GM12873 (cell line): ENCODE measurements around the gene MTG1.

Experiments used
- TF ChIP-seq, protein P1 (sequence below): IDR thresholded peaks from 2 replicates; pipeline ENCODE4 v1.5.1; 2012; ENCODE audit warnings: low read depth, mild to moderate bottlenecking, moderate library complexity, low read length, control low read depth; ENCODE audit not compliant: insufficient read depth; ENCODE audit errors: missing control alignments

MTG1 gene

DNA sequence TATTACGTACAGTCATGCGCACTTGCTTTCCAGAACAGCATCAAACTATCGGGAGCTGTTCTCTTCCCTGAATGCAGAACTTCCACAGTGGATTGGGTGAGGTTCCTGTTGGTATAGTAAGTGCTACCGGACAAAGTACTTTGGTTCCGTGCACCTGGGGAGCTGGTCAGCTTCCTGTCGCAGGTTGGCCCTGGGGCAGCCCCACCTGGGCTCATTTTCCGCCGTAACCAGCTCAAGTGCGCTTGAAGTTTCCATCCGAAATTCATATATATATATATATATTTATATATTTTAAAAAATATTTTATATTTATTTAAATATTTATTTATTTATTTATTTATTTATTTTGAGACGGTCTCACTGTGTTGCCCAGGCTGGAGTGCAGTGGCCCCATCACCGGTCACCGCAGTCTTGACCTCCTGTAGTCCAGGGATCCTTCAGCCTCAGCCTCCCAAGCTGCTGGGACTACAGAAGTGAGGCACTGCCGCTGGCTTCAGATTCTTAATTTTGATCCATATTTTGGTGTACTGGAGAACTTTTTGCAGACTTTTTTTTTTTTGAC, 66.3 kb downstream of the MTG1 start:
- TF ChIP-seq, protein P1, sequence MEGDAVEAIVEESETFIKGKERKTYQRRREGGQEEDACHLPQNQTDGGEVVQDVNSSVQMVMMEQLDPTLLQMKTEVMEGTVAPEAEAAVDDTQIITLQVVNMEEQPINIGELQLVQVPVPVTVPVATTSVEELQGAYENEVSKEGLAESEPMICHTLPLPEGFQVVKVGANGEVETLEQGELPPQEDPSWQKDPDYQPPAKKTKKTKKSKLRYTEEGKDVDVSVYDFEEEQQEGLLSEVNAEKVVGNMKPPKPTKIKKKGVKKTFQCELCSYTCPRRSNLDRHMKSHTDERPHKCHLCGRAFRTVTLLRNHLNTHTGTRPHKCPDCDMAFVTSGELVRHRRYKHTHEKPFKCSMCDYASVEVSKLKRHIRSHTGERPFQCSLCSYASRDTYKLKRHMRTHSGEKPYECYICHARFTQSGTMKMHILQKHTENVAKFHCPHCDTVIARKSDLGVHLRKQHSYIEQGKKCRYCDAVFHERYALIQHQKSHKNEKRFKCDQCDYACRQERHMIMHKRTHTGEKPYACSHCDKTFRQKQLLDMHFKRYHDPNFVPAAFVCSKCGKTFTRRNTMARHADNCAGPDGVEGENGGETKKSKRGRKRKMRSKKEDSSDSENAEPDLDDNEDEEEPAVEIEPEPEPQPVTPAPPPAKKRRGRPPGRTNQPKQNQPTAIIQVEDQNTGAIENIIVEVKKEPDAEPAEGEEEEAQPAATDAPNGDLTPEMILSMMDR = no peak

DNA sequence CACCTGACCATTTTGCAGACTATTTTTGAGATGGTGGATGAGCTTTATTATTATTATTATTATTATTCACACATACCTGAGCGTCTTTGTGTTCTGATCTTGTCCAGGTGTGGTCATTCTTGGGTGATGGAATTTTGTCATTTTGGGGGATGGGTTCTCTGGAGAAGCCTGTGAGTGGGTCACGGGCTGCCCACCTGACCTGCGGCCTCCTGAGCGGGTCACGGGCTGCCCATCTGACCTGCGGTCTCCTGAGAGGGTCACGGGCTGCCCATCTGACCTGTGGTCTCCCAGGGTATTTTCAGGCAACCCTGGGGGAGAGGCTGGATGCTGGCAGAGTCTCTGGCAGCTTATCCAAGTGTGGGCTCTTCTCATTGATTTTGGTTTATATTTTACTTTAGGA, 67.1 kb downstream of the MTG1 start:
- TF ChIP-seq, protein P1 = no peak

DNA sequence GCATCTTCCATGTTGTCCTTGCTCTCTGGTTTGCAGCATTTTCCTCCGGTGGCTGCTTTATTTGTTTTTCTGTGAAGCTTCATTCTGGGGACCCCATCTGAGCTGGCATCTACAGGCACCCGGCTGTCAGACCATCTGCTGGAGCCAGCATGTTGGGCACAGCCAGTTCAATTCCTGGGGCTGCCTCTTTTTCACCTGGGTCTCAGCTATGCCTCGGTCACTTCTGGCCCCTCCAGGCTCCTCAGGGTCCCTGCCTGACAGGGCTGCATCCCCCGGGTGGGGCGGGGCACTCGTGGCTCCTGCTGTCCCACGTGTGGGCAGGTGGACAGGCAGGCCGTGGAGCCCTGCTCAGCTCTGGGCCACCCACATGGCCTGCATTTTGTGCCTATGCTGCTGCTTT, 67.9 kb downstream of the MTG1 start:
- TF ChIP-seq, protein P1 = no peak

DNA sequence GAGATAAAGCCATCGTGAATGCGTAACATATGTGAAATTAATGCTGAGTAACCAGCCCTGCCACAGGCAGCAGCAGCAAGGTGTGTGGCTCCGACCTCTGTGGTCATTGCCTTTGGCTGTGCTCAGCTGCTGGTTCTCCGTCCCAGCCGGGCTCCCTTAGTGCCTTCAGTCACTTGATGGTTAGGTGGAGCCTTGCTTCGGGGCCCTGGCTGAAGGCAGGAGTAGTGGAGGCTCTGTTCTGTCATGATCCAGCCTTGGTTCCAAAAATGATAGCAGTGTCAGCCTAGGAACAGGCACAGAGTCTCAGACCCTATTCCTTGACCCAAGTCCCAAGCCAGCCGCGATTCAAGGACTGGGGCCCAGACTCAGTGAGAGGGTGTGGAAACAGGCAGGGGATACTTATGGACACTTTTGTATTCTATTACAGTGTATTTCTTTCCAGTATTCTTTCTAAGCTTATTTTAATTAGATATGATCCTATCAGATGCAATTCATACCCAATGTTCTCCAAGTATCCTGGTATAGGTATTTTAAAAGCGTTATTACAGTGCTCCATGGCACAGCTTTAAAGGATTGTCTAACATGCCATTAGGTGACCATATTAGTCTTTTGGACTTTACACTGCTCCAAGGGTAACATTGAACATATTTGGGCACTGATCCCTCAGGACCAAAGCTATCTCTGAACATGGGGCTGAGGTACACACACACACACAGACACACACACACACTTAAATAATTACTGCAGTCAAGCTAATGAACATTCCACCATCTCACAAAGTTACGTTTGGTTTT, 68.8 kb downstream of the MTG1 start:
- TF ChIP-seq, protein P1 = no peak

DNA sequence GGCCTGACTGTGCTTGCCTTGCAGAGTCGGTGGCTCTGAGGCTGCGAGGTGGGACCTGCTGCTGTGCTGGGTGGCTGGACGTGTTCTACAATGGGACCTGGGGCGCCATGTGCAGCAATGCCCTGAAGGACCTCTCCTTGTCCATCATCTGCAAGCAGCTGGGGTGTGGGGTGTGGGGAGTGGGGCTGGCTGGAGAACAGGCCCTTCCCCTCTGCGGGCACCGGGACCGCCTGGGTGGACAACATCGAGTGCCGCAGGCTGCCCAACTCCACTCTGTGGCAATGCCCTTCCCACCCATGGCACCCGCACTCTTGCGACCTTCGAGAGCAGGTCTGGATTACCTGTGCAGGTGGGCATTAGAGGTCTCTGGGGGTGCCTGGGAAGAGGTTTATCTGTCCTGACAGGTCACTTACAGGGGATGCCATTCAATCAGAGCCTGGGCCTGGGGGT, 70.7 kb downstream of the MTG1 start:
- TF ChIP-seq, protein P1 = no peak

DNA sequence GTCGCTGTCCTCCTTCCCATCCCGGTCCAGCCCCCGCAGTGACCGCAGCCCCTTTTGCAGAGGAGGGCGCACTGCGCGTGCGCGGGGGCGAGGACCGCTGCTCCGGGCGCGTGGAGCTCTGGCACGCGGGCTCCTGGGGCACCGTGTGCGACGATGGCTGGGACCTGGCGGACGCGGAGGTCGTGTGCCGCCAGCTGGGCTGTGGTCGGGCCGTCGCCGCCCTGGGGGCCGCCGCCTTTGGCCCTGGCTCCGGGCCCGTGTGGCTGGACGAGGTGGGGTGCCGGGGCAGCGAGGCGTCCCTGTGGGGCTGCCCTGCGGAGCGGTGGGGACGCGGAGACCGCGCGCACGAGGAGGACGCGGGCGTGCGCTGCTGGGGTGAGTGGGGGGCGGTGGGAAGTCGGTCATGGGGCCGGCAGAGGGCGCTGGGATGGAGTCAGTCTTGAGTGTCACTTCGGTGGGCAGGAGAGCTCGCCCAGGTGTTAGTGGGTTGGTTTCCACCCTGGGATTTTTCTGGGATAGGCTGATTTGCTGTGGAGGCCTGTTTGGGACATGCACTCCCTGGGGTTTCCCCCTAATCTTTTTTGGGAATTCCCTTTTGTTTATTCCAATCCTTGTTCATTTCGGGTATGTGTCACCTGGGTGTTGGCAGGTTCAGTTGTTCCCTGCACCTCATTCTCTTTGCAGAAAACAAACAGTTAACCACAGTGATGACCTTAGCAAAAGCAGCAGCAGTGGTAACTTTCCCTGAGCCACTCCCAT, 71.4 kb downstream of the MTG1 start:
- TF ChIP-seq, protein P1 = no peak

DNA sequence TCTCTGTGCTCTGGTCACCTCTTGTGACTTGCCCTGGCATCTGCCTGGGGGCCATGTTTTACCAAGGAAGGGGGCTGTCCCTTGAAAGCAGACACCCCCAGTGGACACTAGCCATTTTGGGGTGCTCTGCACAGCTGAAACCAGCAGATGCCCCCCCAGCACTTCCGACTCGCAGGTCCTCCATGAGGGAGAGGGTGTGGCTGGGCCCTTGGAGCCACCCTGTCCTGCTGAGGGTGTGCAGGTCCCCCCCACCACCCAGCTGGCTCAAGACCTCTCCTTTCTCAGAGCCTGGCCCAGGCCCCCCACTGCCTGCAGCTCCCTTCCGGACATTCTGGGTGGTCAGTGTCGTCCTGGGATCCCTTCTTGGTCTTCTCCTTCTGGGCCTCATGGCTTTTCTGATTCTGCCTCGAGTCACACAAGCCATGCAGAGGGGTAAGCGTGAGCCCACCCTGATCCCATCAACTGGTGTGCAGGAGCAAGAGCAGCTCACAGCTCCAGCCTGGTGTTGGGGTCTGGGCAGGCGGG, 72.1 kb downstream of the MTG1 start:
- TF ChIP-seq, protein P1 = no peak
